K562 (cell line): Measurements from ENCODE around the gene ALK. TPM values are rescaled to one million over a fixed set of nuclear protein-coding genes. Genes with fewer than 3 reads are reported as not detected.

ENCODE experiments used
- ATAC-seq: fragments of 200-7000 bp; cut with Tn5 transposase; 3 replicates; pipeline ENCODE4 v1.9.1; 2020; ENCODE audit warnings: moderate library complexity
- BruUV-seq: library from RNA; stranded (reverse); fragments of 400-500 nt; replicated peaks from 2 replicates; lab custom pipeline; 2021; lab: Mats Ljungman, UMichigan
- CTCF ChIA-PET: fragments of 300-600 bp; formaldehyde crosslinking; extraction: SDS; loops from one replicate; lab custom pipeline; 2021; ENCODE audit warnings: low intra/inter-chr PET ratio; lab: Yijun Ruan, JAX
- POLR2A ChIA-PET: fragments of 300-600, 350-650 bp; sonication (Branson Sonifier 250); formaldehyde crosslinking; extraction: SDS; loops from one replicate; lab custom pipeline; 2021; ENCODE audit warnings: antibody characterized with exemption, inconsistent platforms; lab: Yijun Ruan, JAX
- DNase-seq, 4 experiments: peaks; one replicate each; pipeline versions ENCODE4 v3.0.0 to v3.0.0-alpha.2; 2011 to 2018; ENCODE audit warnings: low spot score in 3 of 4, mixed read lengths in 3 of 4; ENCODE audit errors: extremely low read depth in 1 of 4
- FAIRE-seq: peaks from 2 replicates; lab custom pipeline; 2011; peaks lifted over from hg19 to GRCh38; lab: Jason Lieb, UNC
- H2AFZ ChIP-seq: 2 replicates; pipeline ENCODE4 v1.6.0; 2011; ENCODE audit warnings: low read depth, low read length, control low read depth, inconsistent platforms
- H3K27ac ChIP-seq: fragments of 200-600 bp; 3 replicates; pipeline ENCODE4 v1.8.0; 2011; ENCODE audit warnings: low read depth, mild to moderate bottlenecking, control low read depth, inconsistent platforms, low read length, moderate library complexity, mixed read lengths; ENCODE audit errors: extremely low read depth
- H3K27me3 ChIP-seq, 2 experiments: fragments of 300-600 bp in 1 of 2; 2 replicates in 1 of 2; 3 replicates in 1 of 2; pipeline versions ENCODE4 v1.6.0 to v1.8.0; 2011; ENCODE audit warnings: inconsistent platforms in 2 of 2, low read length in 2 of 2, mild to moderate bottlenecking in 1 of 2, mixed read lengths in 1 of 2, moderate library complexity in 1 of 2; ENCODE audit not compliant: control insufficient read depth in 2 of 2, insufficient read depth in 2 of 2
- H3K36me3 ChIP-seq: fragments of 300-600 bp; 3 replicates; pipeline ENCODE4 v1.8.0; 2011; ENCODE audit warnings: mild to moderate bottlenecking, low read length, inconsistent platforms; ENCODE audit not compliant: control insufficient read depth, insufficient read depth
- H3K4me1 ChIP-seq, 2 experiments: fragments of 200-600 bp in 1 of 2; replicated peaks in 1 of 2; 2 replicates in 1 of 2; 3 replicates in 1 of 2; pipeline versions ENCODE4 v1.5.1 to v1.8.0; 2011; ENCODE audit warnings: inconsistent platforms in 2 of 2, low read length in 2 of 2, mild to moderate bottlenecking in 1 of 2, mixed read lengths in 1 of 2, moderate library complexity in 1 of 2; ENCODE audit not compliant: control insufficient read depth in 2 of 2, insufficient read depth in 2 of 2
- H3K4me2 ChIP-seq: 2 replicates; pipeline ENCODE4 v1.6.1; 2011; ENCODE audit warnings: low read length, control low read depth, inconsistent platforms, mixed read lengths; ENCODE audit not compliant: insufficient read depth
- H3K4me3 ChIP-seq: fragments of 200-600 bp; sonication (generic), shearing (Covaris generic); 2 replicates; pipeline ENCODE4 v1.5.1; 2016; ENCODE audit warnings: control low read depth, inconsistent platforms
- H3K79me2 ChIP-seq: fragments of 200-600 bp; 3 replicates; pipeline ENCODE4 v1.8.0; 2011; ENCODE audit warnings: low read length, inconsistent platforms; ENCODE audit not compliant: control insufficient read depth, insufficient read depth
- H3K9ac ChIP-seq, 2 experiments: 2 replicates each; pipeline versions ENCODE4 v1.6.0 to v1.6.1; 2011; ENCODE audit warnings: low read depth in 2 of 2, low read length in 2 of 2, control low read depth in 1 of 2, inconsistent platforms in 1 of 2, mild to moderate bottlenecking in 1 of 2, mixed read lengths in 1 of 2; ENCODE audit not compliant: insufficient read depth in 1 of 2
- H3K9me1 ChIP-seq: one replicate; pipeline ENCODE4 v1.6.0; 2011; ENCODE audit warnings: inconsistent platforms, mild to moderate bottlenecking, low read length, moderate library complexity; ENCODE audit not compliant: control insufficient read depth, insufficient read depth
- H3K9me3 ChIP-seq: replicated peaks from 2 replicates; pipeline ENCODE4 v1.5.1; 2011; ENCODE audit warnings: low read depth, low read length, inconsistent platforms; ENCODE audit not compliant: control insufficient read depth, insufficient read depth
- H4K20me1 ChIP-seq: replicated peaks from 2 replicates; pipeline ENCODE4 v1.6.1; 2011; ENCODE audit warnings: low read length, inconsistent platforms, mixed read lengths; ENCODE audit not compliant: control insufficient read depth, insufficient read depth
- CEBPB ChIP-seq: fragments of 450-650 bp; IDR thresholded peaks from 2 replicates; pipeline ENCODE4 v1.6.1; 2016; ENCODE audit warnings: missing genetic modification characterization, missing compliant biosample characterization
- CTCF ChIP-seq, 3 experiments: IDR thresholded peaks in 2 of 3; conservative IDR thresholded peaks in 1 of 3; 2 replicates each; pipeline ENCODE4 v1.5.1; 2011 to 2012; ENCODE audit warnings: low read length in 3 of 3, mild to moderate bottlenecking in 3 of 3, control low read depth in 2 of 3, improper control_type of control experiment in 1 of 3, inconsistent platforms in 1 of 3, low read depth in 1 of 3, mixed read lengths in 1 of 3, moderate library complexity in 1 of 3; ENCODE audit not compliant: insufficient read depth in 2 of 3
- ELF1 ChIP-seq: fragments of 200-800 bp; sonication (Bioruptor generic); IDR thresholded peaks from 2 replicates; pipeline ENCODE4 v1.6.1; 2016; ENCODE audit warnings: missing genetic modification characterization, missing compliant biosample characterization
- FOXM1 ChIP-seq, 2 experiments: fragments of 450-650 bp in 1 of 2; sonication (generic) in 1 of 2; formaldehyde crosslinking in 1 of 2; IDR thresholded peaks; 2 replicates each; pipeline versions ENCODE4 v1.6.1 to v1.9.0; 2017 to 2022; ENCODE audit warnings: low read depth in 2 of 2, mild to moderate bottlenecking in 2 of 2, missing genetic modification reagents in 1 of 2, moderate library complexity in 1 of 2
- ID3 ChIP-seq, 2 experiments: fragments of 250-450 bp in 1 of 2; fragments of 450-650 bp in 1 of 2; sonication (Bioruptor Pico) in 1 of 2; IDR thresholded peaks; 2 replicates each; pipeline versions ENCODE4 v1.6.1 to v1.8.0; 2016 to 2021; ENCODE audit warnings: mild to moderate bottlenecking in 2 of 2, moderate library complexity in 2 of 2, missing compliant biosample characterization in 1 of 2, missing genetic modification characterization in 1 of 2
- MTF1 ChIP-seq: fragments of 250-450 bp; sonication (Bioruptor Pico); IDR thresholded peaks from 2 replicates; pipeline ENCODE4 v1.9.0; 2021; ENCODE audit warnings: moderate library complexity, mild to moderate bottlenecking, inconsistent platforms, borderline replicate concordance
- MYBL2 ChIP-seq, 2 experiments: fragments of 450-650 bp in 1 of 2; sonication (generic) in 1 of 2; formaldehyde crosslinking in 1 of 2; IDR thresholded peaks; 2 replicates each; pipeline versions ENCODE4 v1.6.1 to v1.8.1; 2017 to 2022; ENCODE audit warnings: borderline replicate concordance in 1 of 2, inconsistent platforms in 1 of 2, low read depth in 1 of 2, mild to moderate bottlenecking in 1 of 2, missing genetic modification reagents in 1 of 2, moderate library complexity in 1 of 2
- NFRKB ChIP-seq: fragments of 450-650 bp; IDR thresholded peaks from 2 replicates; pipeline ENCODE4 v1.6.1; 2016; ENCODE audit warnings: low read depth
- ZEB2 ChIP-seq: fragments of 450-650 bp; IDR thresholded peaks from 2 replicates; pipeline ENCODE4 v1.6.1; 2016
- WGBS: fragments of 100-300 bp; shearing (Covaris generic); methylation state at CpG from one replicate; pipeline ENCODE4 v1.1.6; 2016; ENCODE audit warnings: low coverage, mixed read lengths; ENCODE audit not compliant: insufficient coverage; ENCODE audit errors: missing lambda C conversion rate; 5-methylcytosine and 5-hydroxymethylcytosine counted together
- in situ Hi-C: fragments of 300-500 bp; cut with MboI; formaldehyde crosslinking; loops from 4 replicates; pipeline ENCODE4 v1.15.0; 2018; ENCODE audit warnings: inconsistent platforms, mixed read lengths
- intact Hi-C: fragments of 100-400 bp; cut with micrococcal nuclease; formaldehyde crosslinking; loops from 2 replicates; pipeline ENCODE4 v1.14.2; 2022
- polyA plus RNA-seq, 8 experiments: library from polyadenylated mRNA; depleted of rRNA in 4 of 8; stranded (reverse) in 5 of 8; unstranded in 3 of 8; fragments of >200 nt; fragmentation: Nextera tagmentation in 2 of 8; fragmentation: Illumina TruSeq in 1 of 8; extraction: Ambion mirVana in 2 of 8; extraction: Trizol in 1 of 8; gene quantifications; 2 replicates each; pipeline versions ENCODE4 v1.2.1 to v1.2.3, GENCODE V29; 2011 to 2014; ENCODE audit warnings: inconsistent platforms in 1 of 8, missing spikeins in 1 of 8
- total RNA-seq, 7 experiments: library from RNA; depleted of rRNA in 6 of 7; stranded (reverse); fragments of >200 nt in 6 of 7; fragmentation: Illumina TruSeq in 2 of 7; extraction: Trizol in 2 of 7; gene quantifications; 2 replicates each; pipeline versions ENCODE4 v1.2.1 to v1.2.3, GENCODE V29; 2011 to 2021; ENCODE audit warnings: low replicate concordance in 1 of 7

ALK gene
- total and polyA plus RNA-seq, 9 of the 15 experiments (the other 6 are each of a cell fraction or from before 2014, with no cell fraction given), result not detected

- H3K79me2 ChIP-seq, result no peaks in the 10 kb centered on the region
- BruUV-seq, result no TSS peak
- ATAC-seq, result no peak
- TF ChIP-seq MYBL2 (IDR thresholded peaks at IDR 0.05; ENCODE audit: low read depth) (no peak), MYBL2 (CRISPR knock-in tag; IDR thresholded peaks at IDR 0.05; ENCODE audit: borderline replicate concordance) (no peak), ZEB2 (no peak)
- TF ChIP-seq, all 486 proteins: peak for 0
- FAIRE-seq (no peak), DNase-seq (no peak)
- H3K9ac ChIP-seq, result no peak overlapping the region
- no peaks in the 10 kb centered on the region for H3K9me3 ChIP-seq
- H3K4me1 ChIP-seq, result no peaks in the 10 kb centered on the region
- no peaks in the 10 kb centered on the region for H4K20me1 ChIP-seq
- H3K9me1 ChIP-seq, result no peaks in the 10 kb centered on the region
- ChIA-PET CTCF (no interaction called here), POLR2A (no interaction called here)
- 1% methylated on average over 5 of the region's 5 CpGs for WGBS
- intact Hi-C loops, result no loop called here
- H3K4me2 ChIP-seq, result no peak overlapping the region
- H3K27me3 ChIP-seq, result peaks cover 6 to 7% of the 10 kb centered on the region in 2 experiments; a peak in 3 of 5 replicates
- H3K4me3 ChIP-seq, result no peak overlapping the region
- H3K36me3 ChIP-seq, result no peaks in the 10 kb centered on the region
- no peak overlapping the region for H3K27ac ChIP-seq
- in situ Hi-C loops, result no loop called here
- H2AFZ ChIP-seq, result no peak overlapping the region
These were observed 732.3 kb downstream of the ALK start for GRCh38 chr2:29189052-29189451.

DNA sequence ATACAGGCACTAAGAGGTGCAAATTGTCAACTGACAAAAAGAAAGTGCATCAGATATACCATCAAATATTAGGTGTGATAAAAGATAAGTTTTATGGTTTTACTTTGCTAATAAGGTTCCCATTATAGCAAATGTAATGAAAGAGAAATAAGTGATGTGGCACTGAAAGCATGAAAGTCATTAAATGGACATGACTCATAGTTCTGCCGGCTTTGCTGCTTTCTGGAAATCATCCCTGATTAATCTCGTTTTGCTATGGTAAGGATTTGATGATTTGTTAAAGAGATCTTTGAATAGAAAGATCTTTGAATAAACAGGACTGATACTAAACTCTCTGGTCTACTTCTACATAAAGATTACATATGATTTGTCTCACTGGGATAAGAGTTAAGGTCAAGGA is 733.5 kb downstream of the ALK start:
- FAIRE-seq (no peak), DNase-seq (no peak), ATAC-seq (no peak)
- CTCF ChIA-PET, result no interaction called here
- Histone ChIP-seq H3K79me2 (no peaks in the 10 kb centered on the region), H3K9me3 (no peaks in the 10 kb centered on the region), H3K9me1 (no peaks in the 10 kb centered on the region), H2AFZ (no peak overlapping the region), H4K20me1 (no peaks in the 10 kb centered on the region), H3K36me3 (no peaks in the 10 kb centered on the region), H3K4me1 (no peaks in the 10 kb centered on the region), H3K27me3 (peaks cover 0 to 3% of the 10 kb centered on the region in 2 experiments; a peak in 1 of 5 replicates), H3K9ac (no peak overlapping the region), H3K4me3 (no peak overlapping the region), H3K4me2 (no peak overlapping the region), H3K27ac (no peak overlapping the region)
- intact Hi-C loops, result no loop called here
- no TSS peak for BruUV-seq
- 0% methylated on average over 2 of the region's 2 CpGs for WGBS
- POLR2A ChIA-PET, result no interaction called here
- in situ Hi-C loops, result no loop called here
- TF ChIP-seq CTCF (IDR thresholded peaks at IDR 0.05 in 2 of 3, conservative IDR thresholded peaks at IDR 0.05 in 1 of 3; ENCODE audit: insufficient read depth in 2 of 3, low read depth in 1 of 3, low read length in 3 of 3) (no peak), NFRKB (no peak), FOXM1 (IDR thresholded peaks at IDR 0.05; ENCODE audit: low read depth) (no peak), FOXM1 (CRISPR knock-in tag; IDR thresholded peaks at IDR 0.05; ENCODE audit: low read depth) (no peak), MTF1 (CRISPR knock-in tag) (no peak), ID3 (CRISPR knock-in tag; IDR thresholded peaks at IDR 0.05) (no peak), ID3 (tag; IDR thresholded peaks at IDR 0.05) (no peak), ELF1 (no peak), CEBPB (tag) (no peak)
